ENCODE data around the gene THOP1.

THOP1 gene

GRCh38 chr19:2804156-2805004 is 19.1 kb downstream of the THOP1 start:
- FAIRE-seq: no peak

GRCh38 chr19:2805261-2805900 is 20.1 kb downstream of the THOP1 start:
- no peak for FAIRE-seq

- FAIRE-seq: no peak
Observed at GRCh38 chr19:2805991-2806649, 20.8 kb downstream of the THOP1 start.

- no peak for FAIRE-seq
Observed at GRCh38 chr19:2806736-2807378, 21.6 kb downstream of the THOP1 start.

- FAIRE-seq: no peak
Observed at GRCh38 chr19:2807379-2808128, 22.3 kb downstream of the THOP1 start.

- no peak for FAIRE-seq
Observed at GRCh38 chr19:2808129-2808941, 23.0 kb downstream of the THOP1 start.

- no peak for FAIRE-seq
Observed at GRCh38 chr19:2809387-2810140, 24.3 kb downstream of the THOP1 start.

- no peak for FAIRE-seq
Observed at GRCh38 chr19:2810141-2811091, 25.1 kb downstream of the THOP1 start.

- no peak for FAIRE-seq
Observed at GRCh38 chr19:2811221-2811722, 26.0 kb downstream of the THOP1 start.

- FAIRE-seq: no peak
Observed at GRCh38 chr19:2811735-2812413, 26.6 kb downstream of the THOP1 start.

- no peak for FAIRE-seq
Observed at GRCh38 chr19:2812414-2813234, 27.3 kb downstream of the THOP1 start.

- FAIRE-seq: no peak
Observed at GRCh38 chr19:2813235-2814160, 28.2 kb downstream of the THOP1 start.

GRCh38 chr19:2814426-2814825 is 29.1 kb downstream of the THOP1 start:
- no peak for FAIRE-seq

- no peak for FAIRE-seq
Observed at GRCh38 chr19:2815191-2815614, 29.9 kb downstream of the THOP1 start.

GRCh38 chr19:2815923-2816322 is 30.6 kb downstream of the THOP1 start:
- no peak for FAIRE-seq

- no peak for FAIRE-seq
Observed at GRCh38 chr19:2816641-2817040, 31.3 kb downstream of the THOP1 start.
